Ishikawa (cell line): Measurements from ENCODE around the gene TRAPPC3.

ENCODE experiments used
- CEBPB ChIP-seq: IDR thresholded peaks from 2 replicates; pipeline ENCODE4 v1.6.1; 2012
- CREB1 ChIP-seq: IDR thresholded peaks from 2 replicates; pipeline ENCODE4 v1.6.1; 2012; ENCODE audit warnings: low read depth
- EGR1 ChIP-seq: IDR thresholded peaks from 2 replicates; pipeline ENCODE4 v1.6.1; 2012
- EP300 ChIP-seq: IDR thresholded peaks from 2 replicates; pipeline ENCODE4 v1.6.1; 2012; ENCODE audit warnings: borderline replicate concordance
- FOXM1 ChIP-seq: IDR thresholded peaks from 2 replicates; pipeline ENCODE4 v1.6.1; 2012; ENCODE audit warnings: low read depth, borderline replicate concordance
- MAX ChIP-seq: IDR thresholded peaks from 2 replicates; pipeline ENCODE4 v1.6.1; 2012
- NFIC ChIP-seq: IDR thresholded peaks from 2 replicates; pipeline ENCODE4 v1.6.1; 2012
- RAD21 ChIP-seq: IDR thresholded peaks from 2 replicates; pipeline ENCODE4 v1.6.1; 2012; ENCODE audit warnings: low read depth
- TAF1 ChIP-seq: IDR thresholded peaks from 2 replicates; pipeline ENCODE4 v1.6.1; 2012; ENCODE audit warnings: low read depth, mild to moderate bottlenecking
- TCF12 ChIP-seq: IDR thresholded peaks from 2 replicates; pipeline ENCODE4 v1.6.1; 2012; ENCODE audit warnings: low read depth
- TEAD4 ChIP-seq: IDR thresholded peaks from 2 replicates; pipeline ENCODE4 v1.6.1; 2012
- USF1 ChIP-seq: IDR thresholded peaks from 2 replicates; pipeline ENCODE4 v1.6.1; 2012
- YY1 ChIP-seq: IDR thresholded peaks from 2 replicates; pipeline ENCODE4 v1.6.1; 2012; ENCODE audit warnings: low read depth
- ZBTB7A ChIP-seq: IDR thresholded peaks from 2 replicates; pipeline ENCODE4 v1.6.1; 2012; ENCODE audit warnings: low read depth
- TF ChIP-seq, protein P1 (sequence below): IDR thresholded peaks from 2 replicates; pipeline ENCODE4 v1.6.1; 2012; ENCODE audit warnings: low read depth, mild to moderate bottlenecking

Gene TRAPPC3

GRCh38 chr1:36182734-36183133 lies 33.4 kb upstream of the TRAPPC3 start:
- TF ChIP-seq EGR1 (no peak), CREB1 (no peak), TAF1 (no peak), FOXM1 (no peak), USF1 (no peak), RAD21 (no peak), ZBTB7A (no peak), CEBPB (no peak), EP300 (no peak), TCF12 (no peak), YY1 (no peak), MAX (no peak), NFIC (no peak), TEAD4 (no peak)
- TF ChIP-seq, protein P1, sequence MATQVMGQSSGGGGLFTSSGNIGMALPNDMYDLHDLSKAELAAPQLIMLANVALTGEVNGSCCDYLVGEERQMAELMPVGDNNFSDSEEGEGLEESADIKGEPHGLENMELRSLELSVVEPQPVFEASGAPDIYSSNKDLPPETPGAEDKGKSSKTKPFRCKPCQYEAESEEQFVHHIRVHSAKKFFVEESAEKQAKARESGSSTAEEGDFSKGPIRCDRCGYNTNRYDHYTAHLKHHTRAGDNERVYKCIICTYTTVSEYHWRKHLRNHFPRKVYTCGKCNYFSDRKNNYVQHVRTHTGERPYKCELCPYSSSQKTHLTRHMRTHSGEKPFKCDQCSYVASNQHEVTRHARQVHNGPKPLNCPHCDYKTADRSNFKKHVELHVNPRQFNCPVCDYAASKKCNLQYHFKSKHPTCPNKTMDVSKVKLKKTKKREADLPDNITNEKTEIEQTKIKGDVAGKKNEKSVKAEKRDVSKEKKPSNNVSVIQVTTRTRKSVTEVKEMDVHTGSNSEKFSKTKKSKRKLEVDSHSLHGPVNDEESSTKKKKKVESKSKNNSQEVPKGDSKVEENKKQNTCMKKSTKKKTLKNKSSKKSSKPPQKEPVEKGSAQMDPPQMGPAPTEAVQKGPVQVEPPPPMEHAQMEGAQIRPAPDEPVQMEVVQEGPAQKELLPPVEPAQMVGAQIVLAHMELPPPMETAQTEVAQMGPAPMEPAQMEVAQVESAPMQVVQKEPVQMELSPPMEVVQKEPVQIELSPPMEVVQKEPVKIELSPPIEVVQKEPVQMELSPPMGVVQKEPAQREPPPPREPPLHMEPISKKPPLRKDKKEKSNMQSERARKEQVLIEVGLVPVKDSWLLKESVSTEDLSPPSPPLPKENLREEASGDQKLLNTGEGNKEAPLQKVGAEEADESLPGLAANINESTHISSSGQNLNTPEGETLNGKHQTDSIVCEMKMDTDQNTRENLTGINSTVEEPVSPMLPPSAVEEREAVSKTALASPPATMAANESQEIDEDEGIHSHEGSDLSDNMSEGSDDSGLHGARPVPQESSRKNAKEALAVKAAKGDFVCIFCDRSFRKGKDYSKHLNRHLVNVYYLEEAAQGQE, result no peak

DNA sequence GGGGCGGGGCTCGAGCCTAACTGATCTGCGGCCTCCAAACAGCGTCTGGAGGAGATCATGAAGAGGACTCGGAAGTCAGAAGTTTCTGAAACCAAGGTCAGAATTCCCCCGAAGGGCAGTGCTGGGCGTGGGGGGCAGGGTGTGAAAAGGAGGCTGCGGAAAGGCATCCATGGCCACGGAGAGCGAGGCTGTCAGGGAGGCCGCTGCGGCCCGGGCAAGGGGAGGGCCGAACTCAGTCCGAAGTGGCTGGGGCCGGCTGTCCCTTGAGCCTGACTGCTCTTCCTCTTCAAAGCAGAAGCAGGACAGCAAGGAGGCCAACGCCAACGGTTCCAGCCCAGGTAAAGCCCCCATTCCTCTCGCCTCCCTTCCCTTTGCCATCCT lies 29.9 kb upstream of the TRAPPC3 start:
- TF ChIP-seq TEAD4, result no peak
- TF ChIP-seq CREB1, result no peak
- TF ChIP-seq ZBTB7A, result no peak
- TF ChIP-seq FOXM1, result no peak
- TF ChIP-seq USF1, result no peak
- TF ChIP-seq TAF1, result no peak
- no peak for TF ChIP-seq RAD21
- TF ChIP-seq, protein P1, result no peak
- no peak for TF ChIP-seq YY1
- TF ChIP-seq MAX, result no peak
- no peak for TF ChIP-seq CEBPB

- TF ChIP-seq YY1, result no peak
- TF ChIP-seq TCF12, result no peak
- TF ChIP-seq EP300, result no peak
- TF ChIP-seq TEAD4, result no peak
- no peak for TF ChIP-seq CREB1
- TF ChIP-seq RAD21, result no peak
- TF ChIP-seq EGR1, result no peak
- no peak for TF ChIP-seq FOXM1
- no peak for TF ChIP-seq ZBTB7A
- TF ChIP-seq, protein P1, result no peak
- no peak for TF ChIP-seq MAX
- no peak for TF ChIP-seq NFIC
- no peak for TF ChIP-seq CEBPB
- no peak for TF ChIP-seq TAF1
- TF ChIP-seq USF1, result no peak
Observed at GRCh38 chr1:36178471-36179219, 29.4 kb upstream of the TRAPPC3 start.
